ENCODE measurements around the gene HK1.

HK1 gene

GRCh38 chr10:69349542-69349888 is 71.2 kb downstream of the HK1 start:
- no peak for DNase-seq (ENCODE audit: low spot score)

- DNase-seq (ENCODE audit: low spot score), result no peak
Observed at GRCh38 chr10:69351589-69351988, 73.3 kb downstream of the HK1 start.

GRCh38 chr10:69352569-69353264 is 74.4 kb downstream of the HK1 start:
- DNase-seq (ENCODE audit: low spot score), result no peak

GRCh38 chr10:69353977-69354635 is 75.8 kb downstream of the HK1 start:
- no peak for DNase-seq (ENCODE audit: low spot score)

- DNase-seq (ENCODE audit: low spot score), result no peak
Observed at GRCh38 chr10:69356187-69356586, 77.9 kb downstream of the HK1 start.

- no peak for DNase-seq (ENCODE audit: low spot score)
Observed at GRCh38 chr10:69358148-69358795, 80.0 kb downstream of the HK1 start.

GRCh38 chr10:69359148-69359547 is 80.9 kb downstream of the HK1 start:
- DNase-seq (ENCODE audit: low spot score), result no peak

GRCh38 chr10:69359594-69359993 is 81.3 kb downstream of the HK1 start:
- DNase-seq (ENCODE audit: low spot score), result no peak

GRCh38 chr10:69360485-69361302 is 82.4 kb downstream of the HK1 start:
- no peak for DNase-seq (ENCODE audit: low spot score)

- DNase-seq (ENCODE audit: low spot score), result no peak
Observed at GRCh38 chr10:69361303-69361614, 83.0 kb downstream of the HK1 start.

GRCh38 chr10:69362471-69362954 is 84.2 kb downstream of the HK1 start:
- no peak for DNase-seq (ENCODE audit: low spot score)

GRCh38 chr10:69363666-69364065 is 85.4 kb downstream of the HK1 start:
- DNase-seq (ENCODE audit: low spot score), result no peak

- DNase-seq (ENCODE audit: low spot score), result no peak
Observed at GRCh38 chr10:69364232-69364940, 86.1 kb downstream of the HK1 start.

GRCh38 chr10:69366738-69367137 is 88.4 kb downstream of the HK1 start:
- no peak for DNase-seq (ENCODE audit: low spot score)

- DNase-seq (ENCODE audit: low spot score), result no peak
Observed at GRCh38 chr10:69367469-69367868, 89.2 kb downstream of the HK1 start.

- DNase-seq (ENCODE audit: low spot score), result no peak
Observed at GRCh38 chr10:69372126-69372980, 94.1 kb downstream of the HK1 start.

GRCh38 chr10:69374242-69374641 is 95.9 kb downstream of the HK1 start:
- DNase-seq (ENCODE audit: low spot score), result no peak

GRCh38 chr10:69374931-69375306 is 96.6 kb downstream of the HK1 start:
- DNase-seq (ENCODE audit: low spot score), result no peak

GRCh38 chr10:69375307-69376151 is 97.2 kb downstream of the HK1 start:
- no peak for DNase-seq (ENCODE audit: low spot score)

GRCh38 chr10:69376662-69377061 is 98.4 kb downstream of the HK1 start:
- no peak for DNase-seq (ENCODE audit: low spot score)
